DMS79 (cell line): Measurements from ENCODE around the gene HSPG2.
"Not testable (repeated sequence)": the region's sequence is repeated elsewhere in the genome, so short reads cannot be mapped to it uniquely, and the experiment has no call there.

Source experiments
- DNase-seq: peaks from one replicate; lab custom pipeline; 2025; lab: John Stamatoyannopoulos, UW

Gene HSPG2

GRCh38 chr1:21823980-21824702 is 113.0 kb downstream of the HSPG2 start:
- DNase-seq, result no peak

GRCh38 chr1:21823206-21823979 is 113.7 kb downstream of the HSPG2 start:
- DNase-seq, result no peak

- DNase-seq, result no peak
These were observed 114.8 kb downstream of the HSPG2 start for GRCh38 chr1:21822349-21822748.

- DNase-seq, result no peak
These were observed 115.6 kb downstream of the HSPG2 start for GRCh38 chr1:21821385-21822019.

GRCh38 chr1:21820597-21821232 is 116.4 kb downstream of the HSPG2 start:
- no peak for DNase-seq

GRCh38 chr1:21818656-21819055 is 118.5 kb downstream of the HSPG2 start:
- no peak for DNase-seq

- no peak for DNase-seq
These were observed 120.4 kb downstream of the HSPG2 start for GRCh38 chr1:21816602-21817302.

- no peak for DNase-seq
These were observed 121.3 kb downstream of the HSPG2 start for GRCh38 chr1:21815724-21816321.

GRCh38 chr1:21814981-21815582 is 122.0 kb downstream of the HSPG2 start:
- DNase-seq, result no peak

- DNase-seq, result no peak
These were observed 122.7 kb downstream of the HSPG2 start for GRCh38 chr1:21814241-21814918.

GRCh38 chr1:21813542-21813941 is 123.6 kb downstream of the HSPG2 start:
- DNase-seq, result no peak

- no peak for DNase-seq
These were observed 125.2 kb downstream of the HSPG2 start, which contains the start of gene LDLRAD2 for GRCh38 chr1:21811875-21812305. Gene LDLRAD2 (plus strand): TSS chr1:21812265. CDS start chr1:21812452, 187 bp downstream.

GRCh38 chr1:21804536-21804935 is 132.6 kb downstream of the HSPG2 start:
- no peak for DNase-seq

GRCh38 chr1:21801100-21801499 is 136.0 kb downstream of the HSPG2 start:
- DNase-seq, result no peak

GRCh38 chr1:21799730-21800129 is 137.4 kb downstream of the HSPG2 start:
- DNase-seq, result no peak

GRCh38 chr1:21795075-21795474 is 142.0 kb downstream of the HSPG2 start:
- DNase-seq, result no peak

GRCh38 chr1:21794656-21795055 is 142.5 kb downstream of the HSPG2 start:
- DNase-seq, result no peak

GRCh38 chr1:21793104-21793503 is 144.0 kb downstream of the HSPG2 start:
- no peak for DNase-seq

GRCh38 chr1:21786640-21787039 is 150.5 kb downstream of the HSPG2 start:
- DNase-seq, result no peak

- not testable (repeated sequence) for DNase-seq
These were observed 151.3 kb downstream of the HSPG2 start for GRCh38 chr1:21785764-21786163.
